B cell (primary cell): Measurements from ENCODE around the gene GNA14. TPM values are rescaled to one million over a fixed set of nuclear protein-coding genes. Genes with fewer than 3 reads are reported as not detected.

Source experiments
- ATAC-seq: fragments of 200-7000 bp; cut with Tn5 transposase; one replicate; pipeline ENCODE4 v1.10.0; 2021; ENCODE audit warnings: low read depth, mild to moderate bottlenecking, moderate number of reproducible peaks, moderate library complexity
- CTCF ChIA-PET: fragments of 350-600 bp; sonication (Branson Sonifier 250); formaldehyde crosslinking; loops from one replicate; lab custom pipeline; 2021; ENCODE audit warnings: antibody characterized with exemption, inconsistent platforms; lab: Charles Lee
- POLR2A ChIA-PET: fragments of 350-600 bp; sonication (Branson Sonifier 250); formaldehyde crosslinking; loops from one replicate; lab custom pipeline; 2021; ENCODE audit warnings: antibody characterized with exemption; lab: Charles Lee
- DNase-seq: peaks from one replicate; pipeline ENCODE4 v3.0.0; 2013
- H2AFZ ChIP-seq: 2 replicates; pipeline ENCODE4 v1.6.1; 2012; ENCODE audit warnings: mild to moderate bottlenecking, low read depth, low read length; ENCODE audit not compliant: insufficient read depth, poor library complexity, severe bottlenecking
- H3K27ac ChIP-seq, 2 donors: 1 replicate in 1 of 2; 2 replicates in 1 of 2; pipeline ENCODE4 v1.5.1; 2012 to 2013; ENCODE audit warnings: low read length in 2 of 2, mild to moderate bottlenecking in 2 of 2, moderate library complexity in 1 of 2
- H3K27me3 ChIP-seq, 4 experiments: fragments of 200-600 bp in 1 of 4; sonication (generic) in 1 of 4; replicated peaks in 1 of 4; 1 replicate in 2 of 4; 2 replicates in 2 of 4; pipeline versions ENCODE4 v1.6.1 to v1.7.0; 2013 to 2016; ENCODE audit warnings: low read length in 3 of 4, mild to moderate bottlenecking in 2 of 4, mixed read lengths in 1 of 4, moderate library complexity in 1 of 4; ENCODE audit not compliant: insufficient read depth in 4 of 4, control insufficient read depth in 3 of 4; ENCODE audit errors: control extremely low read depth in 1 of 4
- H3K36me3 ChIP-seq, 2 experiments: replicated peaks in 1 of 2; 1 replicate in 1 of 2; 2 replicates in 1 of 2; pipeline versions ENCODE4 v1.6.1 to v1.7.1; 2013; ENCODE audit warnings: low read length in 1 of 2; ENCODE audit not compliant: insufficient read depth in 2 of 2, control insufficient read depth in 1 of 2; ENCODE audit errors: control extremely low read depth in 1 of 2, extremely low read depth in 1 of 2
- H3K4me1 ChIP-seq, 2 donors: fragments of 200-600 bp in 1 of 2; sonication (generic) in 1 of 2; 1 replicate in 1 of 2; 2 replicates in 1 of 2; pipeline versions ENCODE4 v1.5.1 to v1.6.1; 2013 to 2017; ENCODE audit warnings: low read length in 2 of 2; ENCODE audit not compliant: control insufficient read depth in 2 of 2, insufficient read depth in 2 of 2
- H3K4me2 ChIP-seq: replicated peaks from 2 replicates; pipeline ENCODE3; 2012; ENCODE audit warnings: mild to moderate bottlenecking, low read depth, low read length; ENCODE audit not compliant: poor library complexity, severe bottlenecking
- H3K4me3 ChIP-seq, 5 experiments: fragments of 200-600 bp in 1 of 5; sonication (generic) in 1 of 5; 1 replicate in 3 of 5; 2 replicates in 2 of 5; pipeline versions ENCODE4 v1.5.1 to v1.7.0; 2011 to 2016; ENCODE audit warnings: low read length in 4 of 5, mild to moderate bottlenecking in 4 of 5, low read depth in 2 of 5, control low read depth in 1 of 5, moderate library complexity in 1 of 5; ENCODE audit not compliant: insufficient read depth in 1 of 5; ENCODE audit errors: control extremely low read depth in 1 of 5, extremely low read depth in 1 of 5
- H3K79me2 ChIP-seq: fragments of 200-600 bp; sonication (generic); one replicate; pipeline ENCODE4 v1.6.0; 2016; ENCODE audit warnings: low read length; ENCODE audit not compliant: control insufficient read depth, insufficient read depth
- H3K9ac ChIP-seq: fragments of 200-600 bp; sonication (generic); 2 replicates; pipeline ENCODE4 v1.6.1; 2017; ENCODE audit warnings: mild to moderate bottlenecking, low read length, moderate library complexity
- H3K9me3 ChIP-seq, 3 donors: one replicate each; pipeline versions ENCODE4 v1.6.1 to v1.7.1; 2013; ENCODE audit warnings: low read length in 2 of 3; ENCODE audit not compliant: control insufficient read depth in 2 of 3, insufficient read depth in 1 of 3; ENCODE audit errors: control extremely low read depth in 1 of 3
- H4K20me1 ChIP-seq: 2 replicates; pipeline ENCODE4 v1.6.0; 2012; ENCODE audit warnings: mild to moderate bottlenecking, low read length; ENCODE audit not compliant: insufficient read depth, control insufficient read depth, poor library complexity, severe bottlenecking
- H3K27ac Mint-ChIP-seq: one replicate; pipeline ENCODE4 v1.8.0; 2021; ENCODE audit warnings: mixed read lengths
- H3K27me3 Mint-ChIP-seq: one replicate; pipeline ENCODE4 v1.8.0; 2021; ENCODE audit warnings: mixed read lengths
- H3K4me1 Mint-ChIP-seq: one replicate; pipeline ENCODE4 v1.8.0; 2021; ENCODE audit warnings: mixed read lengths
- H3K4me3 Mint-ChIP-seq: one replicate; pipeline ENCODE4 v1.8.0; 2021; ENCODE audit warnings: mixed read lengths
- H3K9me3 Mint-ChIP-seq: one replicate; pipeline ENCODE4 v1.8.0; 2022; ENCODE audit warnings: mixed read lengths; ENCODE audit not compliant: insufficient read depth
- CTCF ChIP-seq: fragments of 200-600 bp; IDR thresholded peaks from one replicate; pipeline ENCODE4 v1.8.0; 2022; ENCODE audit warnings: antibody characterized with exemption, mild to moderate bottlenecking
- EZH2 ChIP-seq: IDR thresholded peaks from 2 replicates; pipeline ENCODE4 v1.6.1; 2012; ENCODE audit warnings: borderline replicate concordance, low read depth, mild to moderate bottlenecking, moderate library complexity, low read length; ENCODE audit not compliant: insufficient read depth, poor library complexity, severe bottlenecking
- WGBS: methylation state at CpG from one replicate; pipeline ENCODE4 v1.1.5; 2013; ENCODE audit warnings: missing lambda C conversion rate; ENCODE audit not compliant: insufficient coverage; 5-methylcytosine and 5-hydroxymethylcytosine counted together
- intact Hi-C: fragments of 100-400 bp; cut with micrococcal nuclease; formaldehyde crosslinking; loops from one replicate; pipeline ENCODE4 v1.10.0; 2022
- polyA plus RNA-seq: library from polyadenylated mRNA; depleted of rRNA; stranded (reverse); fragments of >200 nt; gene quantifications from 2 replicates; pipeline ENCODE4 v1.2.3, GENCODE V29; 2012
- total RNA-seq, 2 donors: library from RNA; stranded (reverse); fragments of 120-200 nt in 1 of 2; gene quantifications; 1 replicate in 1 of 2; 2 replicates in 1 of 2; pipeline versions ENCODE4 v1.2.3 to v1.2.4, GENCODE V29; 2013 to 2022

GNA14 gene
- total and polyA plus RNA-seq, 2 donors (not counting 1 experiment from before 2014, with no cell fraction given), result not detected

DNA sequence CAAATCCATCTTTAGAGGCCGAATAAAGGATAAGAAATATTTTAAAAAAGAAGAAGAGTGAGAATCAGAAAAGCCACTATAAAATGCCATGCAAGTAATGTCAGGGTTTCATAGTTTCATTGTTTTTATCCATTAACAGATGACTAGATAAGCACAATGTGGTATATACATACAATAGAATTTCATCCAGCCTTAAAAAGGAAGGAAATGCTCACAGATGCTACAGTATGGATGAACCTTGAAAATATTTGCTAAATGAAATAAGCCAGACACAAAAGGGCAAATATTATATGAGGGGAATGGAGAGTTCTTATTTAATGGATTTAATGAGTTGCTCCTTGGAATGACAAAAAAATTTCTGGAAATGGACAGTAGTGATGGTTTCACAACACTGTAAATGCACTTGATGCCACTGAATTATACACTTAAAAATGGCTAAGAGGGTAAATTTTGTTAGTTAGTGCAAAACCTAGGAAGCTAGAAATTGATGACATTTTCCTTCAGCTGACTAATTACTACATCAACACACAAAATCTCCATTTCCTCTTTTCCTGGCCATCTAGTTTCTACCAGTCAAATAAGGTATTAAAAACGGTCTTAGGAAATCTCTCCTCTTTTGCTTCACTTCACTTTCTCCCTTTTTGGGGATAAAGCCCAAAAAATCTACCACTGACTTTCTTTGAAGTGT, 86.6 kb downstream of the GNA14 start:
- intact Hi-C loops, result no loop called here
- Histone ChIP-seq H3K36me3 (no peaks in the 10 kb centered on the region), H3K4me1 (no peaks in the 10 kb centered on the region), H3K9me3 (no peaks in the 10 kb centered on the region), H3K79me2 (no peaks in the 10 kb centered on the region), H3K27me3 (no peaks in the 10 kb centered on the region), H3K27ac (no peak overlapping the region), H3K9ac (no peak overlapping the region), H3K4me2 (no peak overlapping the region), H2AFZ (no peak overlapping the region), H3K4me3 (no peak overlapping the region), H4K20me1 (no peaks in the 10 kb centered on the region)
- DNase-seq (no peak), ATAC-seq (no peak)
- ChIA-PET POLR2A (no interaction called here), CTCF (interaction anchor here (0.7 kb wide), 2 partner anchors 7 to 30 kb away, joined by 3 read pairs; no protein-coding TSS in a partner anchor)
- TF ChIP-seq EZH2 (no peak), CTCF (no peak)
- Mint-ChIP-seq H3K27me3 (no peaks in the 10 kb centered on the region), H3K4me3 (no peak overlapping the region), H3K9me3 (no peaks in the 10 kb centered on the region), H3K27ac (no peak overlapping the region), H3K4me1 (no peaks in the 10 kb centered on the region)
- no CpG with 5 or more reads among the region's 2 CpGs for WGBS

DNA sequence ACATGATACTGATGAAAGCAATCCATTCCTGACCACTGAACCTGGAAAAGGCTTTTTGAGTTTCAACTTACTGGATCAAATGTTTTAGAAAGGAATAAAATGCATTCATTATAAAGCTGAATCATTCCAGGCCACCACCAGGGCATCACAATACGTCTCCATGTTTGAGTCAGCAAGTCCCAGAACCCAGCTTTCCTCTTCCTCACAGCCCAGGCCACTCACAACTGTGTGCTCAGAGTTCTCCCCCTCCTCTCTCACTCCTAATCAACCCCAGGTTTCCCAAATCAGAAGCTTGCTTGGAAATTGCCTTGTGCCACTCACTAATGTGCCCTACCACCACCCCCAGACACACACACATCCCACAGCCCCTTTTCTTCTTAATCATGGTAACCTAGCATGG, 91.7 kb downstream of the GNA14 start:
- 55% methylated on average over 1 of the region's 1 CpG for WGBS
- no peaks in the 10 kb centered on the region for H3K9me3 ChIP-seq

More for the DNA sequence above, 91.7 kb downstream of the GNA14 start:
- no peaks in the 10 kb centered on the region for H3K4me1 Mint-ChIP-seq
- Histone ChIP-seq H3K4me2 (no peak overlapping the region), H2AFZ (no peak overlapping the region), H3K79me2 (no peaks in the 10 kb centered on the region), H3K9ac (no peak overlapping the region), H3K27ac (no peak overlapping the region), H3K4me3 (no peak overlapping the region), H4K20me1 (no peaks in the 10 kb centered on the region), H3K4me1 (no peaks in the 10 kb centered on the region), H3K36me3 (no peaks in the 10 kb centered on the region), H3K27me3 (no peaks in the 10 kb centered on the region)
- ATAC-seq, result no peak
- no peak for DNase-seq
- CTCF ChIA-PET, result no interaction called here
- no peaks in the 10 kb centered on the region for H3K27me3 Mint-ChIP-seq
- POLR2A ChIA-PET, result no interaction called here
- H3K9me3 Mint-ChIP-seq, result no peaks in the 10 kb centered on the region
- H3K4me3 Mint-ChIP-seq, result no peak overlapping the region
- no peak overlapping the region for H3K27ac Mint-ChIP-seq
- intact Hi-C loops, result no loop called here
- no peak for TF ChIP-seq CTCF
- TF ChIP-seq EZH2, result no peak
